ENCODE data around the gene COL15A1.

DNA sequence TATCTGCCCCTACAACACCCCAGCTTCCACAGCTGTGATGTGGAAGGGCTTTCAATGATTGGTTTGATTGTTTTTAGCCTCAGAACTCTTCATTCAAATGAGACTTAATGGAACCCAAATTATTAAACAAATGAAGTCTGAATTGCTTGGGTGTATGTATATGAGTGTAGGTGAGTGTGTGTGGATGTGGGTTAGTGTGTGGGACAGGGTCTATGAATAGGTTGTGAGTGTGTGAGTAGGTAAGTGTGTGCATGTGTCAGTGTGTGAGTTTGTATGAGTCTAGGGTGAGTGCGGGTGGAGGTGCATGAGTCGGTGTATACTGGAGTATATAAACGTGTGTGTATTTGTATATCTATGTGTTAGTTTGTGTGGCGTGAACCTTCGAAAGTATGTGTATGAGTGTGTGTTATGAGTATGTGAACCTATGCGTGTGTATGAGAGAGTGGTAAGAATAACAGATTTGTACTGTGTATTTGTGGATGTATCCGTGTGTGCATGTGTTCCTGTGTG is 26.9 kb downstream of the COL15A1 start:
- TF ChIP-seq, protein P1, sequence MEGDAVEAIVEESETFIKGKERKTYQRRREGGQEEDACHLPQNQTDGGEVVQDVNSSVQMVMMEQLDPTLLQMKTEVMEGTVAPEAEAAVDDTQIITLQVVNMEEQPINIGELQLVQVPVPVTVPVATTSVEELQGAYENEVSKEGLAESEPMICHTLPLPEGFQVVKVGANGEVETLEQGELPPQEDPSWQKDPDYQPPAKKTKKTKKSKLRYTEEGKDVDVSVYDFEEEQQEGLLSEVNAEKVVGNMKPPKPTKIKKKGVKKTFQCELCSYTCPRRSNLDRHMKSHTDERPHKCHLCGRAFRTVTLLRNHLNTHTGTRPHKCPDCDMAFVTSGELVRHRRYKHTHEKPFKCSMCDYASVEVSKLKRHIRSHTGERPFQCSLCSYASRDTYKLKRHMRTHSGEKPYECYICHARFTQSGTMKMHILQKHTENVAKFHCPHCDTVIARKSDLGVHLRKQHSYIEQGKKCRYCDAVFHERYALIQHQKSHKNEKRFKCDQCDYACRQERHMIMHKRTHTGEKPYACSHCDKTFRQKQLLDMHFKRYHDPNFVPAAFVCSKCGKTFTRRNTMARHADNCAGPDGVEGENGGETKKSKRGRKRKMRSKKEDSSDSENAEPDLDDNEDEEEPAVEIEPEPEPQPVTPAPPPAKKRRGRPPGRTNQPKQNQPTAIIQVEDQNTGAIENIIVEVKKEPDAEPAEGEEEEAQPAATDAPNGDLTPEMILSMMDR (optimal IDR thresholded peaks at IDR 0.05 in 1 of 3, IDR thresholded peaks at IDR 0.05 in 1 of 3, conservative IDR thresholded peaks at IDR 0.05 in 1 of 3; ENCODE audit: extremely low read depth in 1 of 3, insufficient read depth in 2 of 3, low read length in 3 of 3) = no peak
- no peak for TF ChIP-seq EZH2 (IDR thresholded peaks at IDR 0.05; ENCODE audit: low read length)
